BE2C (cell line): ENCODE measurements around the gene ZBTB34.
"Not testable (repeated sequence)": the region's sequence is repeated elsewhere in the genome, so short reads cannot be mapped to it uniquely, and the experiment has no call there.

ENCODE experiments used
- DNase-seq: peaks from one replicate; pipeline ENCODE4 v3.0.0-alpha.2; 2020
- H3K27me3 ChIP-seq: fragments of 250-450 bp; sonication (Bioruptor Pico); 2 replicates; pipeline ENCODE4 v1.5.1; 2020; ENCODE audit warnings: mild to moderate bottlenecking
- H3K36me3 ChIP-seq: fragments of 250-450 bp; sonication (Bioruptor Pico); 2 replicates; pipeline ENCODE4 v1.5.1; 2020; ENCODE audit warnings: mild to moderate bottlenecking
- H3K4me1 ChIP-seq: fragments of 250-450 bp; sonication (Bioruptor Pico); 2 replicates; pipeline ENCODE4 v1.5.1; 2020
- H3K4me3 ChIP-seq: 2 replicates; pipeline ENCODE4 v1.5.1; 2011; ENCODE audit warnings: low read depth, low read length
- H3K9me3 ChIP-seq: fragments of 250-450 bp; sonication (Bioruptor Pico); 2 replicates; pipeline ENCODE4 v1.5.1; 2020
- CTCF ChIP-seq: IDR thresholded peaks from 2 replicates; pipeline ENCODE4 v1.5.1; 2012; ENCODE audit warnings: mild to moderate bottlenecking, low read depth, low read length

Gene ZBTB34

GRCh38 chr9:126822278-126822677 is 38.2 kb upstream of the ZBTB34 start:
- Histone ChIP-seq H3K4me3 (no peak overlapping the region), H3K27me3 (no peaks in the 10 kb centered on the region), H3K36me3 (peaks cover 10% of the 10 kb centered on the region; the same call in 1 of the 2 replicates), H3K4me1 (no peaks in the 10 kb centered on the region), H3K9me3 (peaks cover 5% of the 10 kb centered on the region)
- TF ChIP-seq CTCF, result no peak
- DNase-seq, result no peak

GRCh38 chr9:126822873-126823272 is 37.6 kb upstream of the ZBTB34 start:
- H3K36me3 ChIP-seq, result peaks cover 10% of the 10 kb centered on the region; the same call in 1 of the 2 replicates
- H3K4me3 ChIP-seq, result no peak overlapping the region
- TF ChIP-seq CTCF, result no peak
- H3K9me3 ChIP-seq, result peaks cover 5% of the 10 kb centered on the region
- no peaks in the 10 kb centered on the region for H3K27me3 ChIP-seq
- no peak for DNase-seq
- no peaks in the 10 kb centered on the region for H3K4me1 ChIP-seq

DNA sequence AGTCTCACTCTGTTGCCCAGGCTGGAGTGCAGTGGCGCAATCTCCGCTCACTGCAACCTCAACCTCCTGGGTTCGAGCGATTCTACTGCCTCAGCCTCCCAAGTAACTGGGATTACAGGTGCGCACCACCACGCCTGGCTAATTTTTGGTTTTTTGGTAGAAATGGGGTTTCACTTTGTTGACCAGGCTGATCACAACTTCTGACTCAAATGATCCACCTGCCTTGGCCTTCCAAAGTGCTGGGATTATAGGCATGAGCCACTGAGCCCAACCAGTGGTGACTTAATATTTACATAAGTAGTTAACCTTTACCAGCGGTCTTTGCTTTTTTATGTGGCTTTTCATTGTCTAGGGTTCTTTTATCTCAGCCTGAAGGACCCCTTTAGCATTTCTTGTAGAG is 36.4 kb upstream of the ZBTB34 start:
- H3K27me3 ChIP-seq, H3K36me3 ChIP-seq, H3K4me3 ChIP-seq, H3K4me1 ChIP-seq, DNase-seq, H3K9me3 ChIP-seq: not testable (repeated sequence)

- H3K27me3 ChIP-seq, result no peaks in the 10 kb centered on the region
- H3K9me3 ChIP-seq, result no peaks in the 10 kb centered on the region
- DNase-seq, result no peak
- H3K4me1 ChIP-seq, result no peaks in the 10 kb centered on the region
- TF ChIP-seq CTCF, result no peak
- H3K36me3 ChIP-seq, result peaks cover 2% of the 10 kb centered on the region
- H3K4me3 ChIP-seq, result no peak overlapping the region
Observed at GRCh38 chr9:126827227-126827626, 33.2 kb upstream of the ZBTB34 start.

GRCh38 chr9:126829035-126829434 is 31.4 kb upstream of the ZBTB34 start:
- peaks cover 19% of the 10 kb centered on the region for H3K36me3 ChIP-seq
- H3K4me1 ChIP-seq, result no peaks in the 10 kb centered on the region
- no peak overlapping the region for H3K4me3 ChIP-seq
- H3K27me3 ChIP-seq, result no peaks in the 10 kb centered on the region
- no peaks in the 10 kb centered on the region for H3K9me3 ChIP-seq
- TF ChIP-seq CTCF, result no peak
- DNase-seq, result no peak

DNA sequence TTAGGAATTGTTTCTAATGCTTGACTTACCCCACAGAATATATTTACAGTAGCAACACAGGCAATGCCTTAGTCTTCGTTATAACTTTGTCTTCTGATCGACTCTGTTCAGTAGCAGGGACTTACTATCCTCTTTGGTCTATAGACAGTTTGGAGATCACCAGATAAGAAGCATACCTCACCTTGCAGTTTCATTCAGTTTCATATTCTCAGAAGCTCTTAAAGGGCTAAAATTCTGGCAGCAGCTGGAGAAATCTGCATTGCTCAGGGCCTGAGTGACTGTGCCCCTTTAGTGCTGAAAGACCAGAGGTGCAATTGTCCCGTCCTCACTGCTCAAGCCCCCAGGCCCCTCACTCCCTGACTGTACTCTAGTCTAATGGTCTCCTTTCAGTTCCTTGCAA is 29.6 kb upstream of the ZBTB34 start:
- no peak for TF ChIP-seq CTCF
- H3K4me1 ChIP-seq, result no peaks in the 10 kb centered on the region
- H3K36me3 ChIP-seq, result peaks cover 20% of the 10 kb centered on the region
- no peaks in the 10 kb centered on the region for H3K27me3 ChIP-seq
- no peak overlapping the region for H3K4me3 ChIP-seq
- no peak for DNase-seq
- H3K9me3 ChIP-seq, result no peaks in the 10 kb centered on the region

- Histone ChIP-seq H3K4me1 (no peaks in the 10 kb centered on the region), H3K4me3 (no peak overlapping the region), H3K9me3 (no peaks in the 10 kb centered on the region), H3K36me3 (peaks cover 20% of the 10 kb centered on the region), H3K27me3 (no peaks in the 10 kb centered on the region)
- DNase-seq, result no peak
- TF ChIP-seq CTCF, result no peak
Observed at GRCh38 chr9:126832440-126832839, 28.0 kb upstream of the ZBTB34 start.
